ENCODE measurements around the gene ST6GALNAC5.

Gene ST6GALNAC5

GRCh38 chr1:77021732-77022131 is 154.5 kb downstream of the ST6GALNAC5 start:
- H3K9ac ChIP-seq (ENCODE audit: insufficient read length, low read depth): no peak overlapping the region
- no peaks in the 10 kb centered on the region for H3K9me3 ChIP-seq (ENCODE audit: insufficient read depth, low read length)
- no peaks in the 10 kb centered on the region for H3K36me3 ChIP-seq (ENCODE audit: insufficient read depth, insufficient read length, low read length)
- no peak for TF ChIP-seq YY1 (IDR thresholded peaks at IDR 0.05; ENCODE audit: insufficient read depth, insufficient read length)
- TF ChIP-seq SUZ12 (IDR thresholded peaks at IDR 0.05; ENCODE audit: extremely low read depth, insufficient read depth, insufficient read length): no peak
- TF ChIP-seq ZNF274 (IDR thresholded peaks at IDR 0.05; ENCODE audit: low read depth, low read length): no peak
- no peak overlapping the region for H3K4me3 ChIP-seq (ENCODE audit: insufficient read length, low read depth)
- peaks cover 10% of the 10 kb centered on the region for H3K4me1 ChIP-seq (ENCODE audit: insufficient read depth, insufficient read length)
- DNase-seq (ENCODE audit: low read depth, low spot score): no peak
- H3K27me3 ChIP-seq (ENCODE audit: insufficient read depth, insufficient read length): no peaks in the 10 kb centered on the region

GRCh38 chr1:77024500-77024899 is 157.2 kb downstream of the ST6GALNAC5 start:
- H3K36me3 ChIP-seq (ENCODE audit: insufficient read depth, insufficient read length, low read length): no peaks in the 10 kb centered on the region
- no peaks in the 10 kb centered on the region for H3K27me3 ChIP-seq (ENCODE audit: insufficient read depth, insufficient read length)
- no peak for DNase-seq (ENCODE audit: low read depth, low spot score)
- H3K4me3 ChIP-seq (ENCODE audit: insufficient read length, low read depth): no peak overlapping the region
- H3K4me1 ChIP-seq (ENCODE audit: insufficient read depth, insufficient read length): peaks cover 7% of the 10 kb centered on the region
- no peak overlapping the region for H3K9ac ChIP-seq (ENCODE audit: insufficient read length, low read depth)
- no peaks in the 10 kb centered on the region for H3K9me3 ChIP-seq (ENCODE audit: insufficient read depth, low read length)
- TF ChIP-seq YY1 (IDR thresholded peaks at IDR 0.05; ENCODE audit: insufficient read depth, insufficient read length): no peak
- TF ChIP-seq SUZ12 (IDR thresholded peaks at IDR 0.05; ENCODE audit: extremely low read depth, insufficient read depth, insufficient read length): no peak
- no peak for TF ChIP-seq ZNF274 (IDR thresholded peaks at IDR 0.05; ENCODE audit: low read depth, low read length)

DNA sequence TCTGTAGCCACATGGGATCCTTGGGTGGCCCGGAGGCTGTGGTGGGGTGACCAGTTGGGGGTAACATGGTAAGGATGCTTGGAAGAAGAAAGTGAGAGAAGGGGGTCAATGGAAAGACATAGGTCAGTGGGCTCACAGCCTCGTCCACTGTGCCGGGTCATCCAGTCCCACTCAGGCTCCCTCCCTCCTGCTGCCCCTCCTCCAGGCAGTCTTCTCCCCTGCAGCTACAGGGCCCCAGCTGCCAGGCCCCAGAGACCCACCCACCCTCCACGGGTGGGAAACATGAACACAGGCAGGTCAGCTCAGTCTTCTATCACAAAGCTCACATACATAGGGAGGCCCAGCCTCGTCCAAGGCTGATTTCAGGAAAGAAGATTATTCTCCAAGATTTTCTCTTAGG is 158.3 kb downstream of the ST6GALNAC5 start:
- DNase-seq (ENCODE audit: low read depth, low spot score): no peak

DNA sequence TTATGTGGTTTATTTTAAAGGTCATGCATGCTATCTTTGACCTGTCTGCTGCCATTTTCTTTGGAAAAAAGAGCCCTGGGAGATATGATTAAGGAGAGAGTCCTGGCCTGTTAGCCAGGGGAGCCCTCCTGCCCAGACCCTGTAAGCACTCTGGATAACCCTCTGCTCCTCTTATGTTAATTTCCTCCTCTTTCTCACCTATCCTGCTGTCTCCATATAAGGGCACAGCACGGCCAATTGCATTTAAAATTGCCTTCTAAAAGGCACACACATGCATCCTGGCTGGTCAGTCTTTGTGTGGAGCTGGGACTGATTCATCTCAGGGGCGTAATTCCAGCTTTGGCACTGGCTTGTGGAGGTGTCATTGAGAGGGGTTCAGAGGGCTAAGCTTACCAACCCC is 158.9 kb downstream of the ST6GALNAC5 start:
- Histone ChIP-seq H3K4me3 (ENCODE audit: insufficient read length, low read depth) (no peak overlapping the region), H3K9ac (ENCODE audit: insufficient read length, low read depth) (no peak overlapping the region), H3K4me1 (ENCODE audit: insufficient read depth, insufficient read length) (peaks cover 7% of the 10 kb centered on the region), H3K27me3 (ENCODE audit: insufficient read depth, insufficient read length) (no peaks in the 10 kb centered on the region), H3K9me3 (ENCODE audit: insufficient read depth, low read length) (no peaks in the 10 kb centered on the region), H3K36me3 (ENCODE audit: insufficient read depth, insufficient read length, low read length) (no peaks in the 10 kb centered on the region)
- TF ChIP-seq SUZ12 (IDR thresholded peaks at IDR 0.05; ENCODE audit: extremely low read depth, insufficient read depth, insufficient read length) (no peak), YY1 (IDR thresholded peaks at IDR 0.05; ENCODE audit: insufficient read depth, insufficient read length) (no peak), ZNF274 (IDR thresholded peaks at IDR 0.05; ENCODE audit: low read depth, low read length) (no peak)
- DNase-seq (ENCODE audit: low read depth, low spot score): no peak

More for the DNA sequence above, 158.3 kb downstream of the ST6GALNAC5 start:
- Histone ChIP-seq H3K4me3 (ENCODE audit: insufficient read length, low read depth) (no peak overlapping the region), H3K36me3 (ENCODE audit: insufficient read depth, insufficient read length, low read length) (no peaks in the 10 kb centered on the region), H3K4me1 (ENCODE audit: insufficient read depth, insufficient read length) (peaks cover 7% of the 10 kb centered on the region), H3K27me3 (ENCODE audit: insufficient read depth, insufficient read length) (no peaks in the 10 kb centered on the region), H3K9me3 (ENCODE audit: insufficient read depth, low read length) (no peaks in the 10 kb centered on the region), H3K9ac (ENCODE audit: insufficient read length, low read depth) (no peak overlapping the region)
- no peak for TF ChIP-seq YY1 (IDR thresholded peaks at IDR 0.05; ENCODE audit: insufficient read depth, insufficient read length)
- no peak for TF ChIP-seq SUZ12 (IDR thresholded peaks at IDR 0.05; ENCODE audit: extremely low read depth, insufficient read depth, insufficient read length)
- TF ChIP-seq ZNF274 (IDR thresholded peaks at IDR 0.05; ENCODE audit: low read depth, low read length): no peak

DNA sequence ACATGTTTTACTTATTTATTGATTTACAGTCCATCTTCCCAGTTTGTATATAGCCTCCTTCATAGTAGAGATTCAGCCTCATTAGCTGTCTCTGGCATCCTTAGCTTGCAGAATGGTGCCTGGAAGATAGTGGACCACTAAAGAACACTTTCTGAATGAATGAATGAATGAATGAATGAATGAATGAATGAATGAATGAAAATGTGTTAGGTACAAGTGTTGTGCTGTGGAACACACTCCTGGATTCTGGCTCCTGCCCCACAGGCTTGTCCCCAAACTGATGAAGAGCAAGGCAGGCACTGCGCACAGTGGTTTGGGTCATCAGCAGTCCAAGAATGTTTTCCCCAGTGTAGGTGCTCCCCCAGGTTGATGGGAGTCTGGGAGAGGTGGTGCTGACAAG is 159.4 kb downstream of the ST6GALNAC5 start:
- DNase-seq (ENCODE audit: low read depth, low spot score): no peak

GRCh38 chr1:77027847-77028246 is 160.6 kb downstream of the ST6GALNAC5 start:
- peaks cover 7% of the 10 kb centered on the region for H3K4me1 ChIP-seq (ENCODE audit: insufficient read depth, insufficient read length)
- no peak overlapping the region for H3K9ac ChIP-seq (ENCODE audit: insufficient read length, low read depth)
- H3K27me3 ChIP-seq (ENCODE audit: insufficient read depth, insufficient read length): no peaks in the 10 kb centered on the region
- H3K36me3 ChIP-seq (ENCODE audit: insufficient read depth, insufficient read length, low read length): no peaks in the 10 kb centered on the region
- DNase-seq (ENCODE audit: low read depth, low spot score): no peak
- TF ChIP-seq YY1 (IDR thresholded peaks at IDR 0.05; ENCODE audit: insufficient read depth, insufficient read length): no peak
- TF ChIP-seq ZNF274 (IDR thresholded peaks at IDR 0.05; ENCODE audit: low read depth, low read length): no peak
- TF ChIP-seq SUZ12 (IDR thresholded peaks at IDR 0.05; ENCODE audit: extremely low read depth, insufficient read depth, insufficient read length): no peak
- no peak overlapping the region for H3K4me3 ChIP-seq (ENCODE audit: insufficient read length, low read depth)
- no peaks in the 10 kb centered on the region for H3K9me3 ChIP-seq (ENCODE audit: insufficient read depth, low read length)

More for the DNA sequence above, 159.4 kb downstream of the ST6GALNAC5 start:
- H3K27me3 ChIP-seq (ENCODE audit: insufficient read depth, insufficient read length): no peaks in the 10 kb centered on the region
- H3K4me1 ChIP-seq (ENCODE audit: insufficient read depth, insufficient read length): peaks cover 7% of the 10 kb centered on the region
- no peak for TF ChIP-seq SUZ12 (IDR thresholded peaks at IDR 0.05; ENCODE audit: extremely low read depth, insufficient read depth, insufficient read length)
- TF ChIP-seq YY1 (IDR thresholded peaks at IDR 0.05; ENCODE audit: insufficient read depth, insufficient read length): no peak
- no peak for TF ChIP-seq ZNF274 (IDR thresholded peaks at IDR 0.05; ENCODE audit: low read depth, low read length)
- H3K4me3 ChIP-seq (ENCODE audit: insufficient read length, low read depth): no peak overlapping the region
- H3K9ac ChIP-seq (ENCODE audit: insufficient read length, low read depth): no peak overlapping the region
- H3K9me3 ChIP-seq (ENCODE audit: insufficient read depth, low read length): no peaks in the 10 kb centered on the region
- H3K36me3 ChIP-seq (ENCODE audit: insufficient read depth, insufficient read length, low read length): no peaks in the 10 kb centered on the region

- Histone ChIP-seq H3K27me3 (ENCODE audit: insufficient read depth, insufficient read length) (no peaks in the 10 kb centered on the region), H3K4me1 (ENCODE audit: insufficient read depth, insufficient read length) (no peaks in the 10 kb centered on the region), H3K4me3 (ENCODE audit: insufficient read length, low read depth) (no peak overlapping the region), H3K9ac (ENCODE audit: insufficient read length, low read depth) (no peak overlapping the region), H3K36me3 (ENCODE audit: insufficient read depth, insufficient read length, low read length) (no peaks in the 10 kb centered on the region), H3K9me3 (ENCODE audit: insufficient read depth, low read length) (no peaks in the 10 kb centered on the region)
- no peak for DNase-seq (ENCODE audit: low read depth, low spot score)
- TF ChIP-seq SUZ12 (IDR thresholded peaks at IDR 0.05; ENCODE audit: extremely low read depth, insufficient read depth, insufficient read length): no peak
- no peak for TF ChIP-seq ZNF274 (IDR thresholded peaks at IDR 0.05; ENCODE audit: low read depth, low read length)
- TF ChIP-seq YY1 (IDR thresholded peaks at IDR 0.05; ENCODE audit: insufficient read depth, insufficient read length): no peak
These were observed 163.3 kb downstream of the ST6GALNAC5 start for GRCh38 chr1:77030401-77031105.
